Measurements from ENCODE around the gene ELP6. TPM values are rescaled to one million over a fixed set of nuclear protein-coding genes. Genes with fewer than 3 reads are reported as not detected.

ELP6 gene
- total and polyA plus RNA-seq, 12 donors = 41.3 to 125 (median 48.6) TPM

DNA sequence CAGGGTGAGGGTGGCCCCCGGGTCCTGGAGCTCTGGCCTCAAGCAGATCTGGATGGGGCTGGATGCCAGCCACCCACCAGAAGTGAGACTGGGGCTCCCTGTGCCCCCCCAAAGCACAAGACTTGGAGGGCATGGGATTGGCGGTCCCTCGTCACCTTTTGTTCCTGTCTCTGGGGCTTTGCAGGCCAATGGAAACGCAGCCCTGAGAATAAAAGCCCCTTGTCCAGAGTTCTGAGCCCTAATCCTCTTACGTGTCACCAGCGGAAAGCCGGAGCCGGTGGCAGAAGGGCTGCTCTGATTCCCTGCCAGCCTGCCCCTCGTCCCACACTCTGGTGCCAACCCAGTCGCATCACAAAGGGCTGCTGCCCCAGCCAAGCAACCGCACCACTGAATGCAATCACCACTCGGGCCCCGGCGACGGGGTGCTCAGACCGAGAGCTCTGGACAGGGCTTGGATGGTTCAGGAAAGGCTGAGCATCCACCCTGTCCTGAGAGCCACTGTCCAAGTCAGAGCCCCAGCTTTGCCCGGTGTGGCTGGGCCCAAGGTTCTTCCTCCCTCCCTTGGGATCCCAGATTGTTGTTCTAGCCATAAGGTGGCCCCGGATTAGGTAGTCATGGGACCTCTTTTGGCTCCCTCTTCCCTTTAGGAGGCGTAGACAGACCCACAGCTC lies 22.8 kb upstream of the ELP6 start:
- no peak for DNase-seq
- Histone ChIP-seq H3K36me3 (replicated peaks in 1 of 2) (no peaks in the 10 kb centered on the region), H3K27ac (no peak overlapping the region), H3K4me3 (no peak overlapping the region), H3K9me3 (replicated peaks in 1 of 3) (no peaks in the 10 kb centered on the region), H3K27me3 (no peaks in the 10 kb centered on the region), H3K4me1 (replicated peaks in 1 of 2) (no peaks in the 10 kb centered on the region)
- no peak for TF ChIP-seq POLR2A (IDR thresholded peaks at IDR 0.05)
- TF ChIP-seq, protein P1, sequence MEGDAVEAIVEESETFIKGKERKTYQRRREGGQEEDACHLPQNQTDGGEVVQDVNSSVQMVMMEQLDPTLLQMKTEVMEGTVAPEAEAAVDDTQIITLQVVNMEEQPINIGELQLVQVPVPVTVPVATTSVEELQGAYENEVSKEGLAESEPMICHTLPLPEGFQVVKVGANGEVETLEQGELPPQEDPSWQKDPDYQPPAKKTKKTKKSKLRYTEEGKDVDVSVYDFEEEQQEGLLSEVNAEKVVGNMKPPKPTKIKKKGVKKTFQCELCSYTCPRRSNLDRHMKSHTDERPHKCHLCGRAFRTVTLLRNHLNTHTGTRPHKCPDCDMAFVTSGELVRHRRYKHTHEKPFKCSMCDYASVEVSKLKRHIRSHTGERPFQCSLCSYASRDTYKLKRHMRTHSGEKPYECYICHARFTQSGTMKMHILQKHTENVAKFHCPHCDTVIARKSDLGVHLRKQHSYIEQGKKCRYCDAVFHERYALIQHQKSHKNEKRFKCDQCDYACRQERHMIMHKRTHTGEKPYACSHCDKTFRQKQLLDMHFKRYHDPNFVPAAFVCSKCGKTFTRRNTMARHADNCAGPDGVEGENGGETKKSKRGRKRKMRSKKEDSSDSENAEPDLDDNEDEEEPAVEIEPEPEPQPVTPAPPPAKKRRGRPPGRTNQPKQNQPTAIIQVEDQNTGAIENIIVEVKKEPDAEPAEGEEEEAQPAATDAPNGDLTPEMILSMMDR (IDR thresholded peaks at IDR 0.05) = no peak
- intact Hi-C loops (cut with DNase I) = no loop called here
- 91 to 93% (median 92%) methylated on average over 7 to 19 of the region's 19 CpGs for WGBS, 4 donors

DNA sequence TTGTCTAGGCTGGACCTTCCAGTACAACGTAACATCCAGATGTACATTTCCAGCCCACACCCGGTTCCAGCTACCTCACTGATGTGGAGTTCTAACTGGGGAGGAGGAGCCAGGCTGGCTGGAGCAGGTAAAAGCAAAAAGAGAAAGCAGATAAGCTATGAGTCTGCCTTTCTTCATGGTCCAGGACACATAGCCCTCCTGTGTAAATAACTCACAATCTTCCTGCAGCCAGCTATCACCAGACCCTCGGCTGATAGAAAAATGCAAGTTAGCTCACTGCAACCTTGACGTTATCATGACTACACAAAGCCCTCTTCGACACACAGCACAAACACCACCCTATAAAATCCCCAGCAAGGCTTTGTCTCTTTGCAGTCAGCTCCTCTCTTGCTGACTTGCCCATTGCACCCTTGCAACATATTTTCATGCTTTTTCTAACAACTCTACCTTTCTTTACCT lies 20.5 kb upstream of the ELP6 start:
- H3K36me3 ChIP-seq (replicated peaks in 1 of 2) = no peaks in the 10 kb centered on the region
- 66 to 75% (median 73%) methylated on average over 5 of the region's 5 CpGs for WGBS, 4 donors
- H3K4me3 ChIP-seq = no peak overlapping the region
- intact Hi-C loops (cut with DNase I) = no loop called here
- DNase-seq = no peak
- no peaks in the 10 kb centered on the region for H3K4me1 ChIP-seq (replicated peaks in 1 of 2)
- no peak overlapping the region for H3K27ac ChIP-seq
- H3K27me3 ChIP-seq = no peaks in the 10 kb centered on the region
- TF ChIP-seq POLR2A (IDR thresholded peaks at IDR 0.05) = no peak
- TF ChIP-seq, protein P1 (IDR thresholded peaks at IDR 0.05) = no peak
- no peaks in the 10 kb centered on the region for H3K9me3 ChIP-seq (replicated peaks in 1 of 3)

DNA sequence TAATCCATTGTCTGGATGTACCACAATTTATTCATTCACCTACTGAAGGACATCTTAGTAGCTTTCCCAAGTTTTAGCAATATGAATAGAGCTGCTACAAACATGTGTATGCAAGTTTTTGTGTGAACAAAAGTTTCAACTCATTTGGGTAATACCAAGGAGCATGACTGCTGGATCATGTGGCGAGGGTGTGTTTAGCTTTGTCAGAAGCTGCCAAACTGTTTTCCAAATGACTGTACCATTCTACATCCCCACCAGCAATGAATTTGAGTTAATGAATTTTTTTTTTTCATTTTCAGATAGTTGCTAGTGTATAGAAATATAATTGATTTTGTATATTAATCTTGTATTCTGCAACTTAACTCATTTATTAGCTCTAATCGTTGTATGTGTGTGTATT lies 20.0 kb upstream of the ELP6 start:
- Histone ChIP-seq H3K9me3 (replicated peaks in 1 of 3) (no peaks in the 10 kb centered on the region), H3K36me3 (replicated peaks in 1 of 2) (no peaks in the 10 kb centered on the region), H3K4me3 (no peak overlapping the region), H3K4me1 (replicated peaks in 1 of 2) (no peaks in the 10 kb centered on the region), H3K27me3 (no peaks in the 10 kb centered on the region), H3K27ac (no peak overlapping the region)
- no peak for DNase-seq
- 88 to 94% (median 90%) methylated on average over 2 of the region's 2 CpGs for WGBS, 4 donors
- TF ChIP-seq, protein P1 (IDR thresholded peaks at IDR 0.05) = no peak
- TF ChIP-seq POLR2A (IDR thresholded peaks at IDR 0.05) = no peak
- intact Hi-C loops (cut with DNase I) = no loop called here

DNA sequence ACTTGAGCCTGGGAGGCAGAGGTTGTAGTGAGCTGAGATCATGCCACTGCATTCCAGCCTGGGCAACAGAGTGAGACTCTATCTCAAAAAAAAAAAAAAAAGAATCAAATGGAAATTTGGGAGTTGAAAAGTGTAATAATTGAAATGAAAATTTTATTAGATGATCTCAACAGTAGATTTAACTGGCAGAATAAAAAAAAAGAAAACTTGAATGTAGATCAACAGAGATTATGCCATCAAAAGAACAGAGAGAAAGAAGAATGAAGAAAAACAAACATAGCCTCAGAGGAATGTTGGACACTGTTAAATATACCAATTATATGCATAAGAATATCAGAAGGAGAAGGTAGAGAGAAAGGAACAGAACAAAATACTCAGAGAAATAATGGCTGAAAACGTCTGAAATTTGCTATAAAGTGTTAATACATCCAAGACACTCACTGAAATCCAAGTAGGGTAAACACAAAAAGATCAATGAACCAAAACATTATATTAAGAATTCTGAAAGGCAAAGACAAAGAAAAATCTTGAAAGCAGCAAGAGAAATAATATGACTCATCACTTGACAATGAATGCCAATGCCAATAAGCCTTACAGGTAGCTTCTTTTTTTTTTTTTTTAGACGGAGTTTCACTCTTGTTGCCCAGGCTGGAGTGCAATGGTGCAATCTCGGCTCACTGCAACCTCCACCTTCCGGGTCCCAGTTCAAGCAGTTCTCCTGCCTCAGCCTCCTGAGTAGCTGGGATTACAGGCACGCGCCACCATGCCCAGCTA lies 14.6 kb upstream of the ELP6 start:
- H3K27me3 ChIP-seq = no peaks in the 10 kb centered on the region
- WGBS, 4 donors = 74 to 80% (median 78%) methylated on average over 6 of the region's 6 CpGs
- intact Hi-C loops (cut with DNase I) = loop anchor here in 1 of 2 donors (10.0 kb wide), 1 partner anchor 137 kb away; no protein-coding TSS in a partner anchor
- DNase-seq = no peak
- no peaks in the 10 kb centered on the region for H3K4me1 ChIP-seq (replicated peaks in 1 of 2)
- no peaks in the 10 kb centered on the region for H3K36me3 ChIP-seq (replicated peaks in 1 of 2)
- H3K4me3 ChIP-seq = no peak overlapping the region
- H3K9me3 ChIP-seq (replicated peaks in 1 of 3) = no peaks in the 10 kb centered on the region
- no peak overlapping the region for H3K27ac ChIP-seq
- no peak for TF ChIP-seq POLR2A (IDR thresholded peaks at IDR 0.05)
- TF ChIP-seq, protein P1 (IDR thresholded peaks at IDR 0.05) = no peak
